Measurements from ENCODE around the gene PSME1.

PSME1 gene

GRCh38 chr14:24172261-24172860, 36.4 kb downstream of the PSME1 start:
- DNase-seq (ENCODE audit: low read depth, low spot score), result no peak

- no peak for DNase-seq (ENCODE audit: low read depth, low spot score)
Observed at GRCh38 chr14:24172871-24173281, 36.9 kb downstream of the PSME1 start.

- no peak for DNase-seq (ENCODE audit: low read depth, low spot score)
Observed at GRCh38 chr14:24176599-24176998, 40.6 kb downstream of the PSME1 start.

GRCh38 chr14:24177041-24177825, 41.2 kb downstream of the PSME1 start:
- no peak for DNase-seq (ENCODE audit: low read depth, low spot score)

GRCh38 chr14:24177891-24178290, 41.9 kb downstream of the PSME1 start:
- no peak for DNase-seq (ENCODE audit: low read depth, low spot score)

- no peak for DNase-seq (ENCODE audit: low read depth, low spot score)
Observed at GRCh38 chr14:24178399-24179178, 42.6 kb downstream of the PSME1 start.

- DNase-seq (ENCODE audit: low read depth, low spot score), result no peak
Observed at GRCh38 chr14:24179294-24179960, 43.4 kb downstream of the PSME1 start.

GRCh38 chr14:24179961-24180796, 44.2 kb downstream of the PSME1 start:
- DNase-seq (ENCODE audit: low read depth, low spot score), result no peak

- DNase-seq (ENCODE audit: low read depth, low spot score), result no peak
Observed at GRCh38 chr14:24181371-24182077, 45.5 kb downstream of the PSME1 start.

- no peak for DNase-seq (ENCODE audit: low read depth, low spot score)
Observed at GRCh38 chr14:24182110-24182882, 46.3 kb downstream of the PSME1 start.

GRCh38 chr14:24183014-24183481, 47.1 kb downstream of the PSME1 start:
- DNase-seq (ENCODE audit: low read depth, low spot score), result no peak

GRCh38 chr14:24184104-24184970, 48.3 kb downstream of the PSME1 start:
- DNase-seq (ENCODE audit: low read depth, low spot score), result no peak

GRCh38 chr14:24185026-24185425, 49.0 kb downstream of the PSME1 start:
- DNase-seq (ENCODE audit: low read depth, low spot score), result no peak

- DNase-seq (ENCODE audit: low read depth, low spot score), result no peak
Observed at GRCh38 chr14:24185741-24186140, 49.7 kb downstream of the PSME1 start.

GRCh38 chr14:24186831-24187538, 51.0 kb downstream of the PSME1 start:
- DNase-seq (ENCODE audit: low read depth, low spot score), result no peak

- no peak for DNase-seq (ENCODE audit: low read depth, low spot score)
Observed at GRCh38 chr14:24187539-24187915, 51.5 kb downstream of the PSME1 start.

Measured in iPS DF 19.7 (cell line).